Prostate gland (tissue), 2 donors: ENCODE results near the gene PIGV. TPM values are rescaled to one million over a fixed set of nuclear protein-coding genes. Genes with fewer than 3 reads are reported as not detected.

Experiments used
- DNase-seq: peaks from one replicate; pipeline ENCODE4 v3.0.0-alpha.2; 2019; ENCODE audit warnings: low spot score
- H3K27ac ChIP-seq, 2 donors: fragments of 200-600 bp; sonication (generic); 2 replicates each; pipeline ENCODE4 v1.5.1; 2017 to 2019
- H3K27me3 ChIP-seq: fragments of 200-600 bp; sonication (generic); replicated peaks from 2 replicates; pipeline ENCODE4 v1.5.1; 2019; ENCODE audit not compliant: insufficient read depth
- H3K36me3 ChIP-seq, 2 donors: fragments of 200-600 bp; sonication (generic); 1 replicate in 1 of 2; 2 replicates in 1 of 2; pipeline versions ENCODE4 v1.5.1 to v1.8.1; 2017 to 2019
- H3K4me1 ChIP-seq: fragments of 200-600 bp; sonication (generic); replicated peaks from 2 replicates; pipeline ENCODE4 v1.5.1; 2019
- H3K4me3 ChIP-seq, 2 donors: fragments of 200-600 bp; sonication (generic); 2 replicates each; pipeline ENCODE4 v1.5.1; 2017 to 2019
- H3K9me3 ChIP-seq: fragments of 200-600 bp; sonication (generic); 2 replicates; pipeline ENCODE4 v1.5.1; 2017
- CTCF ChIP-seq, 4 experiments: fragments of 200-600 bp in 2 of 4; fragments of 450-650 bp in 2 of 4; sonication (generic) in 2 of 4; IDR thresholded peaks; 1 replicate in 3 of 4; 2 replicates in 1 of 4; pipeline ENCODE4 v1.5.1; 2016 to 2019; ENCODE audit warnings: antibody characterized with exemption in 4 of 4, mild to moderate bottlenecking in 2 of 4, moderate library complexity in 2 of 4
- POLR2A ChIP-seq: fragments of 450-650 bp; IDR thresholded peaks from one replicate; pipeline ENCODE4 v1.6.1; 2016; ENCODE audit warnings: antibody characterized with exemption, mild to moderate bottlenecking
- POLR2AphosphoS5 ChIP-seq: sonication (generic); formaldehyde crosslinking; IDR thresholded peaks from one replicate; pipeline ENCODE4 v1.6.1; 2017; ENCODE audit warnings: antibody characterized with exemption
- WGBS: methylation state at CpG from one replicate; pipeline ENCODE4 v1.1.5; 2018; 5-methylcytosine and 5-hydroxymethylcytosine counted together
- intact Hi-C: fragments of 100-400 bp; cut with DNase I; formaldehyde crosslinking; loops from one replicate; pipeline ENCODE4 v1.14.2; 2022
- total RNA-seq, 2 donors: library from RNA; depleted of rRNA; stranded (reverse); fragments of >200 nt; gene quantifications; one replicate each; pipeline ENCODE4 v1.1.0, GENCODE V29; 2016

The PIGV gene
- total RNA-seq, 2 donors from 2014 or later, result 26.4 to 32.4 TPM

GRCh38 chr1:26743426-26744059 lies 44.2 kb upstream of the PIGV start:
- H3K36me3 ChIP-seq, result no peaks in the 10 kb centered on the region
- H3K27me3 ChIP-seq, result no peaks in the 10 kb centered on the region
- no peak for TF ChIP-seq CTCF (IDR thresholded peaks at IDR 0.05)
- no peak for TF ChIP-seq POLR2AphosphoS5
- TF ChIP-seq POLR2A, result no peak
- WGBS, result 81% methylated on average over 8 of the region's 8 CpGs
- intact Hi-C loops, result no loop called here
- no peak overlapping the region for H3K27ac ChIP-seq
- H3K4me3 ChIP-seq, result no peak overlapping the region
- H3K9me3 ChIP-seq, result no peaks in the 10 kb centered on the region
- no peak for DNase-seq
- H3K4me1 ChIP-seq, result peaks cover 4% of the 10 kb centered on the region

DNA sequence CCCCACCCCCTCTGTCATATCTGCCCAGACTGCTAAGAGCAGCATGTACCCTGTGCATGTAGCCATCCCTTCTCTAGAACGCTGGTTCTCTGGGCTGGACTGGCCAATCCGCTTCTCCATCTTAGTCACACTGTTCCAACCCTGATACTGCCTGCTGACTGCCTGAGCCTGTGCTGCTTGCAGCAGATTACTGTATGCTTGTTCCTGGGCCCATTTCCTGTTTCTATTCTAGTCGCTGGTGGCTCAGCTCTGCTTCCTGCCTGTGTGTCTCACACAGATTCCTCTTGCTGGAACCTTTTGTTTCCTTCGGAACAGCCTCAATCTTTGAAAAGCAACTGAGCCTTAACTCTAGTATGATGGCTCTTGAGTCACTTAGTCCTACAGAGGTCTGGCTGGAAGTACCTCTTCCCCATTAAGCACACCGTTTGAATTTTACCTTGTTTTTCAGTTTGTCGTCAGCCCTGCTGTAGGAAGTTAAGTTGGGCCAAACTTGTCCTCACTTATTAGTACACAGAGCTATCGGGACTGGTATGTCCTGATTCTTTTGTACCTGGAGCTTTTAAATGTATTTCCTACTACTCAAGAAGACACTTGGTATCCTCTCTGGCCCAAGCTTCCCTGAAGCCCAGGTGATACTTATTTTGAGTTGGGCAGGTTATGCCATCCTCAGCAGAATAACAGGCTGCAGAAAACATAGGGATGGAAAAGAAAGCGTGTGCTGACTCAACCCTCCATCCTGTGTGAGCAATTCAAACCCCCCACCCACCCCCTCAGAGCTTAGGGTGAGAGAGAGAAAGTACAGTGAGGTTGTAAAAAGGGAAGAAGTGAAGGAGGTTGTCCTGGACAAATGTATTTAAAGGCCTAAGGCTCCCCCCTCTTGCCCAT lies 43.4 kb upstream of the PIGV start:
- WGBS, result 49% methylated on average over 8 of the region's 8 CpGs
- Histone ChIP-seq H3K4me3 (no peak overlapping the region), H3K4me1 (peaks cover 4% of the 10 kb centered on the region), H3K27me3 (no peaks in the 10 kb centered on the region), H3K27ac (peak overlapping the region in 1 of 2 donors; percentile 12), H3K36me3 (peaks cover 0 to 1% of the 10 kb centered on the region in 2 donors), H3K9me3 (no peaks in the 10 kb centered on the region)
- TF ChIP-seq POLR2AphosphoS5 (peak; percentile 64), CTCF (IDR thresholded peaks at IDR 0.05) (no peak)
- peak; percentile 37 for DNase-seq
- intact Hi-C loops, result no loop called here

- intact Hi-C loops, result no loop called here
- 55% methylated on average over 5 of the region's 5 CpGs for WGBS
Measured at GRCh38 chr1:26745191-26745590, 42.6 kb upstream of the PIGV start.

DNA sequence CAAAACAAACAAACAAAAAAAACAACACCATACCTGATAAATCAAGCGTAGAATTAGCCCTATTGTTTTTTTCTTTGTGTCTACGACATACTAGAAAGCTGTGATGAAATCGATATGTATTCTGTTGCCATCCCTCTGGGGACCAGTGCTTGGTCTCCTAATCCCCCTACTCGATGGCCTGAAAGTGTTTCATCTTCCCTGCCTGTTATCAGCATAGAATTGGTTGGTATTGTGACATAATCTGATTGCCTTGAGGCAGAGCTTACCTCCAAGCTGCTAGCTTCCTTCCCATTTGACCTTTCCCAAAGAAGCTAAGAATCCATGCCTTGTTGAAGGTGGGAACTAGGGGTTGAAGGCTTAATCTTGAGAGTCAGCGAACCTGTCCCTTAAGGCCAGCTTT lies 40.7 kb upstream of the PIGV start:
- TF ChIP-seq POLR2A (no peak), CTCF (IDR thresholded peaks at IDR 0.05) (no peak), POLR2AphosphoS5 (no peak)
- peaks cover 4% of the 10 kb centered on the region for H3K4me1 ChIP-seq
- WGBS, result 95% methylated on average over 5 of the region's 5 CpGs

More at GRCh38 chr1:26745191-26745590, 42.6 kb upstream of the PIGV start:
- TF ChIP-seq POLR2A, result no peak
- Histone ChIP-seq H3K4me1 (peaks cover 4% of the 10 kb centered on the region), H3K9me3 (no peaks in the 10 kb centered on the region), H3K4me3 (no peak overlapping the region), H3K27me3 (no peaks in the 10 kb centered on the region), H3K27ac (no peak overlapping the region), H3K36me3 (peaks cover 0 to 4% of the 10 kb centered on the region in 2 donors)
- no peak for DNase-seq

DNA sequence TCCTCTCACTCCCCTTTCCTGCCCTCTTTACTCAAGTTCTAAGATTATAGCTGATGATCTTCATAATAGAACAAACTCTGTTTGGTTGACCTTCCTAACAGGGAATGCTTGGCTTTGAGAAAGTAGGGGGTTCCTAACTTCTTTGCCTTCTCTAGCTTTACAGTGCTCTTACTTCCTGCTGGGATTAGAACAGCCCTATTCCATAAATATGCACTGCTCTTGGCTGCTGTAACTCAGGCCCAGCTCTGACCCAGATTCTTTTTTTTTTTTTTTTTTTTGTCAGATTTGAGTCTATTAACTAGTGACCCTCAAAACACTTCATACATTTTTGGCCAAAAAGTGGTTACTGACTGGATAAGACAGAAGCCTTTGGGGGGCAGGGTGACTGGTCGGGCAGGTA lies 39.4 kb upstream of the PIGV start:
- no peak for TF ChIP-seq POLR2AphosphoS5
- TF ChIP-seq POLR2A, result no peak
- no peak for TF ChIP-seq CTCF (IDR thresholded peaks at IDR 0.05)
- no peak for DNase-seq
- no peaks in the 10 kb centered on the region for H3K9me3 ChIP-seq
- WGBS, result 88% methylated on average over 1 of the region's 1 CpG
- peaks cover 0 to 4% of the 10 kb centered on the region in 2 donors for H3K36me3 ChIP-seq
- intact Hi-C loops, result no loop called here
- no peak overlapping the region for H3K4me3 ChIP-seq
- peaks cover 4% of the 10 kb centered on the region for H3K4me1 ChIP-seq
- H3K27me3 ChIP-seq, result no peaks in the 10 kb centered on the region
- no peak overlapping the region for H3K27ac ChIP-seq

More for the DNA sequence above, 40.7 kb upstream of the PIGV start:
- H3K27me3 ChIP-seq, result no peaks in the 10 kb centered on the region
- no peak overlapping the region for H3K4me3 ChIP-seq
- no peaks in the 10 kb centered on the region for H3K9me3 ChIP-seq
- H3K36me3 ChIP-seq, result peaks cover 0 to 4% of the 10 kb centered on the region in 2 donors
- H3K27ac ChIP-seq, result no peak overlapping the region
- intact Hi-C loops, result no loop called here
- DNase-seq, result no peak
